K562 (cell line): ENCODE data around the gene TSPAN3. TPM values are rescaled to one million over a fixed set of nuclear protein-coding genes. Genes with fewer than 3 reads are reported as not detected.

Experiments used
- CBFA2T2 ChIP-seq: fragments of 450-650 bp; conservative IDR thresholded peaks from 2 replicates; pipeline ENCODE4 v1.6.1; 2017; ENCODE audit warnings: mild to moderate bottlenecking
- CREBBP ChIP-seq: IDR thresholded peaks from one replicate; pipeline ENCODE4 v1.6.1; 2012; ENCODE audit warnings: low read depth, mild to moderate bottlenecking, control low read depth, inconsistent platforms, low read length
- E2F4 ChIP-seq: sonication (generic); formaldehyde crosslinking; IDR thresholded peaks from 2 replicates; pipeline ENCODE4 v1.8.0; 2022; ENCODE audit warnings: mild to moderate bottlenecking, low read depth, missing genetic modification reagents
- ETV5 ChIP-seq: sonication (generic); formaldehyde crosslinking; IDR thresholded peaks from 2 replicates; pipeline ENCODE4 v1.4.0; 2020; ENCODE audit warnings: low read depth, mild to moderate bottlenecking, missing genetic modification reagents
- ETV6 ChIP-seq, 3 experiments: fragments of 150-350 bp in 1 of 3; sonication (generic) in 1 of 3; formaldehyde crosslinking in 1 of 3; IDR thresholded peaks; 2 replicates each; pipeline versions ENCODE4 v1.6.1 to v1.8.0; 2014 to 2022; ENCODE audit warnings: borderline replicate concordance in 2 of 3, low read depth in 2 of 3, antibody characterized with exemption in 1 of 3, low read length in 1 of 3, mild to moderate bottlenecking in 1 of 3, missing genetic modification reagents in 1 of 3
- FOXK2 ChIP-seq, 2 experiments: fragments of 450-650 bp; IDR thresholded peaks in 1 of 2; conservative IDR thresholded peaks in 1 of 2; 2 replicates each; pipeline ENCODE4 v1.6.1; 2016; ENCODE audit warnings: low read depth in 2 of 2, mild to moderate bottlenecking in 1 of 2
- GABPA ChIP-seq: fragments of 200-800 bp; sonication (Bioruptor generic); conservative IDR thresholded peaks from 2 replicates; pipeline ENCODE4 v1.6.1; 2016; ENCODE audit warnings: low read depth, missing genetic modification characterization, missing compliant biosample characterization
- GATAD2A ChIP-seq: fragments of 450-650 bp; IDR thresholded peaks from 2 replicates; pipeline ENCODE4 v1.6.1; 2017
- MEIS2 ChIP-seq: fragments of 450-650 bp; IDR thresholded peaks from 2 replicates; pipeline ENCODE4 v1.6.1; 2014; ENCODE audit warnings: mild to moderate bottlenecking; ENCODE audit not compliant: partially characterized antibody
- NR2C1 ChIP-seq, 2 experiments: fragments of 450-650 bp; IDR thresholded peaks; 2 replicates each; pipeline ENCODE4 v1.6.1; 2017; ENCODE audit warnings: mild to moderate bottlenecking in 2 of 2, antibody characterized with exemption in 1 of 2, inconsistent platforms in 1 of 2, missing compliant biosample characterization in 1 of 2, missing genetic modification characterization in 1 of 2
- NRF1 ChIP-seq, 2 experiments: fragments of 450-650 bp; IDR thresholded peaks in 1 of 2; conservative IDR thresholded peaks in 1 of 2; 2 replicates each; pipeline ENCODE4 v1.6.1; 2014; ENCODE audit warnings: mild to moderate bottlenecking in 2 of 2
- SMARCA4 ChIP-seq: fragments of 450-650 bp; IDR thresholded peaks from 2 replicates; pipeline ENCODE4 v1.6.1; 2016
- SMARCE1 ChIP-seq: fragments of 450-650 bp; IDR thresholded peaks from 2 replicates; pipeline ENCODE4 v1.7.1; 2016; ENCODE audit warnings: mild to moderate bottlenecking
- TSHZ1 ChIP-seq: fragments of 250-450 bp; sonication (Bioruptor Pico); IDR thresholded peaks from 2 replicates; pipeline ENCODE4 v1.4.0; 2020; ENCODE audit warnings: mild to moderate bottlenecking, moderate library complexity
- YY1 ChIP-seq, 3 experiments: IDR thresholded peaks; 2 replicates each; pipeline ENCODE4 v1.6.1; 2011; ENCODE audit warnings: low read length in 2 of 3, mild to moderate bottlenecking in 2 of 3, moderate library complexity in 2 of 3, borderline replicate concordance in 1 of 3, control low read depth in 1 of 3, low read depth in 1 of 3; ENCODE audit not compliant: insufficient read depth in 3 of 3, insufficient replicate concordance in 2 of 3, control insufficient read depth in 1 of 3, insufficient read length in 1 of 3; ENCODE audit errors: extremely low read depth in 1 of 3
- ZBTB17 ChIP-seq: fragments of 450-650 bp; formaldehyde crosslinking; IDR thresholded peaks from 2 replicates; pipeline ENCODE4 v1.4.0; 2020; ENCODE audit warnings: mild to moderate bottlenecking
- ZNF592 ChIP-seq: fragments of 450-650 bp; IDR thresholded peaks from 2 replicates; pipeline ENCODE4 v1.6.1; 2017; ENCODE audit warnings: antibody characterized with exemption, mild to moderate bottlenecking
- polyA plus RNA-seq, 8 experiments: library from polyadenylated mRNA; depleted of rRNA in 4 of 8; stranded (reverse) in 5 of 8; unstranded in 3 of 8; fragments of >200 nt; fragmentation: Nextera tagmentation in 2 of 8; fragmentation: Illumina TruSeq in 1 of 8; extraction: Ambion mirVana in 2 of 8; extraction: Trizol in 1 of 8; gene quantifications; 2 replicates each; pipeline versions ENCODE4 v1.2.1 to v1.2.3, GENCODE V29; 2011 to 2014; ENCODE audit warnings: inconsistent platforms in 1 of 8, missing spikeins in 1 of 8
- total RNA-seq, 7 experiments: library from RNA; depleted of rRNA in 6 of 7; stranded (reverse); fragments of >200 nt in 6 of 7; fragmentation: Illumina TruSeq in 2 of 7; extraction: Trizol in 2 of 7; gene quantifications; 2 replicates each; pipeline versions ENCODE4 v1.2.1 to v1.2.3, GENCODE V29; 2011 to 2021; ENCODE audit warnings: low replicate concordance in 1 of 7

The TSPAN3 gene
- total and polyA plus RNA-seq, 9 of the 15 experiments (the other 6 are each of a cell fraction or from before 2014, with no cell fraction given) = 14.3 to 144 (median 71.1) TPM

GRCh38 chr15:77064539-77065308 lies 6.2 kb downstream of the TSPAN3 start (continued):
- TF ChIP-seq FOXK2 (conservative IDR thresholded peaks at IDR 0.05 in 1 of 2, IDR thresholded peaks at IDR 0.05 in 1 of 2; ENCODE audit: low read depth in 2 of 2) = peak in 1 of 2 experiments; percentile 42; a peak in 2 of 4 replicates
- 0 out of 2 replicates have a peak, but pooled peaks have one; percentile 17 for TF ChIP-seq SMARCE1
- no peak for TF ChIP-seq GATAD2A
- 0 out of 4 replicates have a peak, but pooled peaks of 1 of the 2 experiments have one; percentile 38 for TF ChIP-seq ETV6 (IDR thresholded peaks at IDR 0.05; ENCODE audit: borderline replicate concordance in 1 of 2, low read depth in 2 of 2, low read length in 1 of 2)
- TF ChIP-seq ETV6 (CRISPR knock-in tag; IDR thresholded peaks at IDR 0.05; ENCODE audit: borderline replicate concordance) = no peak
- TF ChIP-seq CBFA2T2 = no peak
- no peak for TF ChIP-seq NR2C1 (IDR thresholded peaks at IDR 0.05)
- no peak for TF ChIP-seq NR2C1 (tag; IDR thresholded peaks at IDR 0.05)
- no peak for TF ChIP-seq NRF1 (conservative IDR thresholded peaks at IDR 0.05 in 1 of 2, IDR thresholded peaks at IDR 0.05 in 1 of 2)
- TF ChIP-seq TSHZ1 (CRISPR knock-in tag) = no peak
- TF ChIP-seq ETV5 (CRISPR knock-in tag) = 0 out of 2 replicates have a peak, but pooled peaks have one; percentile 22
- TF ChIP-seq ZNF592 = 0 out of 2 replicates have a peak, but pooled peaks have one; percentile 28
- no peak for TF ChIP-seq E2F4 (CRISPR knock-in tag)
- TF ChIP-seq SMARCA4 = peak; percentile 66
- TF ChIP-seq CREBBP = no peak
- TF ChIP-seq ZBTB17 (CRISPR knock-in tag) = no peak
- TF ChIP-seq GABPA = peak; percentile 57
- TF ChIP-seq YY1 (IDR thresholded peaks at IDR 0.05; ENCODE audit: borderline replicate concordance in 1 of 3, control insufficient read depth in 1 of 3, extremely low read depth in 1 of 3, insufficient read depth in 3 of 3, insufficient read length in 1 of 3, insufficient replicate concordance in 2 of 3, low read depth in 1 of 3, low read length in 2 of 3) = no peak
- peak; percentile 55 for TF ChIP-seq MEIS2
